Hepatic stellate cell (primary cell): ENCODE data around the gene SCN7A.
"Not testable (repeated sequence)": the region's sequence is repeated elsewhere in the genome, so short reads cannot be mapped to it uniquely, and the experiment has no call there.

Experiments
- DNase-seq: peaks from one replicate; pipeline ENCODE4 v3.0.0; 2011; ENCODE audit warnings: low spot score

Gene SCN7A

DNA sequence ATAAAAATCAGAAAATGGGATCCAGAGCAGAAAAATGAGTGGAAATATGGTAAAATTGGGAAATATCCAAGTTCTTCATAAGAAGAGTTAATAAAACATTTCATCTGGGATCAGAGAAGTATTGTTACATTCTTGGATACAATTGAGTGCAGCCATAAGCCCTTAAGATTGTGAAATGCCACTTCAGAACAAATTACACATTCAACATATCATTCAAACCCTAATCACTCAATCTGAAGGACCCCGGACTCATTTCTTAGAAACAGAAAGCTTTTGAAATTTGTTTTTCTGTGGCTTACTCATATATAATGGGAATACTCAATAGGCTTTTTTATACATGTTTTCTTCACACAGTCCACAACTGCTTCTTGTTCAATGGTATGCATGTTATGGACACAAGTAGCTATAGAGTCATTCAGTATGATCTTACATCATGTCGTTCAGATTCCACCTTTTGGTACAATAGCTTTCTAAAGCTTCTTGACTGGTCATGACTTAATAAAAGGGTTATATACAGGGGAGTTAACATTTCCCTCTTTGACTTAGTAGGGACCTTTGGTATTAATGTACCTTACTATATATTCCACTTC lies 39.9 kb downstream of the SCN7A start:
- no peak for DNase-seq

DNA sequence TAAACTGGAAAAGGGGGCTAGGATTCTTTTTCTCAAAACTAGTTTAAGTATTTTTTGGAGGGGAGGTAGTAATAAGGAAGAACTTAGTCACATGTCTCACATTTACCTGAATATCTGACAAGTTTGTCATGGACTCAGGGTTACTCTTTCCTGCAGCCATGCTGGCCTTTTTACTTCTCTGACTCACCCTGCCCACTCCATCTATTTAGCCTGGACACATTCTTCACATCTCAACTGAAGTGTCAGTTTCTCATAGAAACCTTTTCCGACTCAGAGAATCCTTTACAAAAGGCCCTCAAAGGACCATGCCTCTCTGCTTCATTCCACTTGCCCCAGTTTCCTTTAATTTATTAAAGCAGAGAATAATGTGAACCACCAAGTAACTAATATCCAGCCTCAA lies 42.6 kb downstream of the SCN7A start:
- no peak for DNase-seq

DNA sequence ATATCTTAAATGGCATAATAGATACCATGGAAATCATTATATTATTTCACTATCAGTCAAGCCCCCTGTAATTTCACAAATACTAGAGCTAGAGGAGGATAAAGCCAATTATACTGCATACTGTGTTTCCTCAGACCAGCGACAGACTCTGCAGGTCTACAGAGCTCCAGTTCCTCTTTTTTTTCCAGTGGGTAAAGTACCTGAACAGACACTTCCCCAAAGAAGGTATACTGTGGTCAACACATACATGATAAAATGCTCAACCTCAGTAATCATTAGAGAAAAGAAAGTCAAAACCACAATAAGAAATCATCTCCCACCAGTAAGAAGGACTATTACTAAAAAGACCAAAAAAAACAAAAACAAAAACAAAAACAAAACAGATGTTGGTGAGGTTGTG lies 44.6 kb downstream of the SCN7A start:
- DNase-seq, result no peak

DNA sequence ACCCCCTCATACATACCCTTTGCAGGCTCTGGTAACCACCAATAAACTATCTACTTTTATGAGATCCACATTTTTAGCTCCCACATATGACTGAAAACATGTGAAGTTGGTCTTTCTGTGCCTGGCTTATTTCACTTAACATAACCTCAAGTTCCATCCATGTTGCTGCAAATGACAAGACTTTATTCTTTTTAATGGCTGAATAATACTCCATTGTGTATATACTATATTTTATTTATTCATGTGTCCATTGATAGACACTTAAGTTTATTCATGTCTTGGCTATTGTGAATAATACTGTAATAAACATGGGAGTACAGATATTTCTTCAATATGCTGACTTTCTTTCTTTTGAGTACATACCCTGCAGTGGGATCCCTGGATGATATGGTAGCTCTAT lies 45.9 kb downstream of the SCN7A start:
- DNase-seq, result no peak

DNA sequence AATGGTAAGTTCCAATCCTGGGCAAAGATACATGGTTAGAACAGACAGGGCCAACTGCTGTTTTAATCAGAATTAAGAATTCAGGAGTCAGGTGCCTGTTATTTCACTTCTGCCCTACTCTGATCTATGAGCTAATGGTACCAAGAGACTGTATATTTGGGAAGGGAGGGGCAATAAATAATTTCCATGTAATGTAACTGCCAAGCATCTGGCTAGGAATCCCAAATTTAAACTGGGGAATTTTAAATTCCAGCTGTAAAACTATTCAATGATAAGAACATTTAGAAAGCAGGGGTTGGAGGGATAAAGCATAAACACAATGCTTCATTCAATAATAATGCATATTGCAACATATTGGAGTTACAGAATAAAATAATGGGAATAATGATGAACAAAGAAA lies 49.7 kb downstream of the SCN7A start:
- DNase-seq, result no peak

DNA sequence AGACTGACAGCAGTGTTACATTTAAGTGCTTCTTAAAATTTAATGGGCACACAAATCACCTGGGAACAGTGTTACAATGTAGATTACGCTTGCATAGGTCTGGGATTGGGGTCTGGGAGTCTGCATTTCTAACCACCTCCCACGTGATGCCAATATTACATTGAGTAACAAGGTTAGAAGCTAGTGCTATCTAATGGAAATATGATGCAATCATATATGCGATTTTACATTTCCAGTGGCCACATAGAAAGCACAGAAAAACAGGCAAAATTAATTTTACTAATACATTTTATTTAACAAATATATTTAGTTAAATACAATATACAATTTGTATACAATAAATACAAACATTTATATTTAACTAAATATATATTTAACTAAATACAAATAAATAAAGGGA lies 53.7 kb downstream of the SCN7A start:
- no peak for DNase-seq

DNA sequence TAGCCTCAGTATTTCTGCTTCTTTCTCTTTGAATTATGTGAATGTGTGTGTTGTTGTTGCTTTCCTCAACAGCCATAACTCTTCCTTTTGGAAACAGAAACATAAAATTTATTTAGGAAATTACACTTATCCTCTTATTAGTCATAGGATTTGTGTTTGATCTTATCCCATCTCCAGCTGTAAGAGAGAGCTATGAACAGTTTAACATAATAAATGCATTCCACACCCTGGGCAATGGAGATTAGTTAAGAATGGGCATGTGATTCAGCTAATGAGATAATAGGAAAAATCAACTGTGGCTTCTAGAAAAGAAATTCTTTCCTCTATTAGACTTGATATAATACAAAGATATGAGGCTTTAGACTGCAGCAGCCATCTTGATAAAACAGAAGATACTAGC lies 55.0 kb downstream of the SCN7A start:
- no peak for DNase-seq

DNA sequence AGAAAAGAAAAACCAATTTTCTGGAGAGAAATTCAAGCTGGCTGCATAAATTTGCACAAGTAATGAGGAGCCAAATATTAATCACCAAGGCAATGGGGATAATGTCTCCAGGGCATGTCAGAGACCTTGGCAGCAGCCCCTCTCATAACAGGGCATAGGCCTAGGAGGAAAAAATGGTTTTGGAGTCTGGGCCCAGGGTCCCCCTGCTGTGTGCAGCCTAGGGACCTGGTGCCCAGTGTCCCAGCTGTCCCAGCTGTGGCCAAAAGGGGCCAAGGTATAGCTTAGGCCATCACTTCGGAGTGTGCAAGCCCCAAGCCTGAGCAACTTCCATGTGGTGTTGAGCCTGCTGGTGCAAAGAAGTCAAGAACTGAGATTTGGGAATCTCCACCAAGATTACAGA lies 57.1 kb downstream of the SCN7A start:
- no peak for DNase-seq

DNA sequence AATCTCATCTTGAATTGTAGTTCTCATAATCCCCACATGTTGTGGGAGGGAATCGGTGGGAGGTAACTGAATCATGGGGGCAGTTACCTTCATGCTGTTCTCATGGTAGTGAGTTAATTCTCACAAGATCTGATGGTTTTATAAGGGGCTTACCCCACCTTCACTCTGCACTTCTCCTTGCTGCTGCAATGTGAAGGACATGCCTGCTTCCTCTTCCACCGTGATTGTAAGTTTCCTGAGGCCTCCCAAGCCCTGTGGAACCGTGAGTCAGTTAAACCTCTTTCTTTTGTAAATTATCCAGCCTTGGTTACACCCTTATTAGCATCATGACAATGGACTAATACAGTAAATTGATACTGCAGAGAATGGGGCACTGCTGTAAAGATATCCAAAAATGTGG lies 57.9 kb downstream of the SCN7A start:
- no peak for DNase-seq

DNA sequence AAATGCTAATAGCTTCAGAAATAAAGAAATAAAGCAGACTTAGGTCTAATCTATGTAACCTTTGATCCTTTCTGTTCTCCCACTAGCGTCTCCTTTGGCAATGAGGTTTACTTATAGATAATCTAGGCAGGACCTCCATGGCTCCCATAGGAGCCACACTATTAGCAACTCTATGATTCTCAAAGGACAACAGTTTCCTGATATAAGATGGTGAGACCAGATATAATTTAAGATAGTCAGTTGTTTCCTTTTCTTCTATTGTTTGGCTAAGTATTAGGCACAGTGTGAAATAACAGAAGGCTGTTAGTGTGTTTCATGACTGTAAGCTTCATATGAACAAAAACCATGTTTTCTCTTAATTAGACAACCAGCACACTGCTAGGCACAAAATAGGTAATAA lies 59.6 kb downstream of the SCN7A start:
- DNase-seq, result no peak

DNA sequence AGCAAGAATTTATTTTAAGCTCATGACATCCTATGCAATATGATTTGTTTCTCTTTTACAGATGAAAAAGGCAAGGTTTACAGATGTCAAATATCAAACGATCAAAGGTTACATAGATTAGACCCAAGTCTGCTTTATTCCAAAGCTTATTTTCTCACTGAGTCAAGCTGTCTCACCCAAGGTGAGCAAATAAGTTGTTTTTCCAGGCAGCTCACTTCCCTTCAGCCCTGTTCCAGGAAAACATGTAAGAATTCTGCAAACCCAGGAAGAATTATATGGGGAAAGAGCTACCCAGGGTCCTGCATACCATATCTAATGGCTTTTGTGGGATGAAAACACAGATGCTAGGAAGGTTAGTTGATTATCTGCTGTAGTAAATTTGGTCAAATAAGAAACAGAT lies 60.6 kb downstream of the SCN7A start:
- DNase-seq, result no peak

DNA sequence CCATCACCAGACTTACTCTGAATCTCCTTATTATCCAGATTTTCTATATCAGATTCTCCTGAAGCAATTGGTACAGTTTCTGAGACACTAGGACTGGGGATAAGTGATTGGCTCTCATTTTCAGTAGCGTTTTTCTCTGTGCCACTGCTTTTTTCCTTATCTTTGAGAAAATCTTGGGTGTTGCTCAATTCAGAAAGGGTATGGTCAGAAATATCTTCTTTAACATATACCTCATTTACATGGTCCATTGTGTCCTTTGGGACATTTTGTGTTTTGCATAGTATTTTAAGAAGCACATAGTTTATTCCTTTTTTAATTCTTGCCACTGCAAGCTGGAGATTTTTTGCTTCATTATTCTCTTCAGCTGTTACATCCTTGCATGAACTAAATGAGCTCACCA lies 61.7 kb downstream of the SCN7A start:
- DNase-seq, result no peak

DNA sequence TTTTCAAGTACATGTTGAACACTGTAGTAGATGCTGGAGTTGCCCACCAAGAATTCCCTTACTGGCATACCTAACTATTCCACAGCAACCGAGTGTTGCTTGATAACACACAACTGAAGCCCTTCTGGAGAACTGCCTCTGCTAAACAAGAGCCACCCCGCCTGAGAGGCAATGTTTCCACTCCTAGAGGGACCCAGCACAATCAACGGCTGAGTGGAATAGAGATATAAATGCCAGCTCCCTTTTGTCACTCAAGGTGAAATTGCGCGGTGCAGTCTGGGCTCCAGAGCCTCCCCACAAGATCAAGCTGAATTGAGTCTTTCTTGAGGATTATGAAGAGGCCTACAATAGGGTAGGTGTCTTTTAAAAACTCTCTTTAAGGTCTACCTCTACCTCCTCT lies 69.2 kb downstream of the SCN7A start:
- DNase-seq, result no peak

DNA sequence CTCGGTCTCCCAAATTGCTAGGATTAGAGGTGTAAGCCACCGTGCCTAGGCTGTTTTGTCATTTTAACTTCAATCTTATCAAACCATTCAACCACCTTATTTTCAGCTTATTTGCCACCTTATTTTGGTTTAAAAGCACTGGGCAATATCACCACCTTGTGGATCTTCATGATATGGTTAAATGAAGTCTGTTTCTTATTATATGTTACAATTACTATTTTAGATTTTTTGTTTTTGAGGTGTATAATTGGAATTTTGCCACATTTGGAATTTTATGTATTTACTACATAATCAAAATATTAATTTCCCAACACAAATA lies 74.5 kb downstream of the SCN7A start:
- no peak for DNase-seq

DNA sequence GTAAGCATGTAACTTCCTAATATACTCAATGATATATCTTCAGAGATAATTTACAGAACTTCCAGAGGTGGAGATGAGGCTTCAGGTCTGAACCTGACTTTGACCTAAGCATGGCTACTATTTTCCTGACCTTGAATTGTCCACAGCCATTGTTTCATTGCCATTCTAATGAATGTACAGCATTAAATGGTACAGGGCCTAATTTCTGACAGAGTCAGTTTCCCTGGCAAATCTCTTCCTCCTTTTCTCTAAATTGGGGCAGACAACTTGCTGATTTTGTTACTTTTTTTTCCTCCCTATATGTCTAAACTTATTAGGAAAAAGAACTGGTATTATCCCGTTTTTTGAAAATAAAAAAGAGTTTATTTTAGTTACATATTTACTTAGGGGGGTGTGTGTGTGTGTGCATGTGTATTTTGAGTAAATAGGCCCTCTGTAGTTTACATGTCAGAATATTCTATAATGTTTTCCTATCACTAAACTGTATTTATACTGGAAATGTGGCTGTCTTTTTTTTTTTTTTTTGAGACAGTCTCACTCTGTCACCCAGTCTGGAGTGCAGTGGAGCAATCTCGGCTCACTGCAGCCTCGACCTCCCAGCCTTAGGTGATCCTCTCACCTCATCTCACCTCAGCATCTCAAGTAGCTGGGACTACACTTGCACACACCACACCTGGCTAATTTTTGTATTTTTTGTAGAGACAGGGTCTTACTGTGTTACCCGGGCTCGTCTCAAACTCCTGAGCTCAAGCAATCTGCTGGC lies 75.0 kb downstream of the SCN7A start:
- no peak for DNase-seq

DNA sequence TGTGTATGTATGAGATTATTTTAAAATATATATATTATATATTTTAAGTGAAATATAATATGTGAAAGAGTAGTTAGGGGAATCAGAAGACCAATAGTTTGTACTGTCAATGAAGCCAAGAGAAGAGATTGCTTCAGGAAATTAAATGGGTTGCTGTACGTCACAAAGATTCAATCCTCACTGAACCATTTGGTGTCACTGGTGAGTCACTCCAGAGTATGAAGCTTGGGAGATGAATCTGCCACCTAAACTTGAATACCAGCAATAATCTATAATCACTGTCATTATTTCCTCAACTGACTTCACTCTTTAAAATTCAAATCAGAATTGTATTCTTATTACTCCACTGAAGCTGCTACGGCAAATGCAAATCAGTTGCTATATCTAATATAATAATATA lies 76.4 kb downstream of the SCN7A start:
- no peak for DNase-seq

DNA sequence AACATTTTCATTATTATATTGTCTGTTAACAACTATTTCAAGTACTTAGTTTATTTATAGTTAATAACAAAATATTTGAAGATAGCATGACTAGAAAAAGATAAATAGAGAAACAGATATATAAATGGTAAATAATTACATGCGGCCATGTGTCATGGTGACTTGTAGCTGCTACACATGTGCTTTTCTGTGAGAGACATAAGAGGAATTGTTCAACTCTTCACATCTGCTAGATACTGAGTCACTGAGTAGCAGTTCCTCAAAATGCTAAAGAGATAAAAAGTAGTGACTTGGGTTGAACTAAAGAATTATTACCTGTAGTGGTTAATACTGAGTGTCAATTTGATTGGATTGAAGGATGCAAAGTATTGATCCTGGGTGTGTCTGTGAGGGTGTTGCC lies 80.8 kb downstream of the SCN7A start:
- DNase-seq, result no peak

DNA sequence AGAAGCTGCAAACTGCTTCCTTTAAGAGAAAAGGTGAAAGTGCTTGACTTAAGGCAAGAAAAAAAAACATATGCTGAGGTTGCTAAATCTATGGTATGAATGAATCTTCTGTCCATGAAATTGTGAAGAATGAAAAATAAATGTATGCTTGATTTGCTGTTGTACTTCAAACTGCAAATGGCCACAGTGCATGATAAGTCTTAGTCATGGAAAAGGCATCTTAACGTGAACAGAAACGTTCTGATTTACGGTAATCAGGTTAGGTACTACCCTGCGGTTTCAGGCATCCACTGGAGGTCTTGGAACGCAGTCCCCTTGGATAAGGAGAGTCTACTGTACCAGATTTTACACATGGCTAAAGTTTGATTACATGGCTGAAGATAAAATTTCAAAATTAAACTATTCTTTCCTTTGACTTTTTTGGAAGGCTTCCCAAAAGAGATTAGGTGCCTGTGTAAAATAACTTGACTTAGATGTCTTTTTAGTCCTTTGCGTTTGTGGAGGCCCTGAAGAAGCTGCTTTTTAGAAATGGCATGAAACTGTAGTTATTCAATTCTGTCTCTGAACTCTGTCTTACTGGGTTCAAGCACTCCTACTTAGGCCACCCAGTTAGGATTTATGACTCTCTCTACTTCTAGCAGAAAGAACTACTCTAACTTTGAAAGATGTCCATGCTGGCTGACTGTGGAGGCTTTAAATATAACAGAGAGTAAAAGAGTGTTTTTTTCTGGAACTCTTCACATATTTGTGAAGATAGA lies 82.4 kb downstream of the SCN7A start:
- no peak for DNase-seq

DNA sequence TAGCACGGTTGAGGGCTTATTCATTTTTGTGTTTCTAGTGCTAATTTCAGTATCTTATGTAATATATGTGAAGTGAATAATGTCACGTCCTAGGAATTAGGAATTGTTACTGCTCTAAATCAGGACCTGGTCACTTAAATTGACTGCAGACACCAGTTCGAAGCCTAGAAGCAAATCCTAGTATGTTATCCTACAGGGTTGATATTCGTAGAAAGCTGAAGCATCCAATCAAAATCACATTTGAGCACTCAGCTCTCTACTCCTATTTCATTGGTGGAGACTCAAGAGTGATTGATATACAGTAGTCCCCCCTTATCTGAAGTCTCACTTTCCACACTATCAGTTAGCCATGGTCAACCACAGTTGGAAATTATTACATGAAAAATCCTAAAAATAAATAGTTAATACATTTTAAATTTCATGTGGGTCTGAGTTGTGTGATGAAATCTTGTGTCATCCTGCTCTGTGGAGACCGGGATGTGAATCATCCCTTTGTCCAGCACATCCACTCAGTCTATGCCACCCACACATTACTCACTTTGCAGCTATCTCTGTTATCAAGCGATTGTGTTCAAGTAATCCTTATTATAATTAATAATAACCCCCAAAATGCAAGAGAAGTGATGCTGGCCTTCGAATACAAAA lies 83.1 kb downstream of the SCN7A start:
- DNase-seq, result no peak

DNA sequence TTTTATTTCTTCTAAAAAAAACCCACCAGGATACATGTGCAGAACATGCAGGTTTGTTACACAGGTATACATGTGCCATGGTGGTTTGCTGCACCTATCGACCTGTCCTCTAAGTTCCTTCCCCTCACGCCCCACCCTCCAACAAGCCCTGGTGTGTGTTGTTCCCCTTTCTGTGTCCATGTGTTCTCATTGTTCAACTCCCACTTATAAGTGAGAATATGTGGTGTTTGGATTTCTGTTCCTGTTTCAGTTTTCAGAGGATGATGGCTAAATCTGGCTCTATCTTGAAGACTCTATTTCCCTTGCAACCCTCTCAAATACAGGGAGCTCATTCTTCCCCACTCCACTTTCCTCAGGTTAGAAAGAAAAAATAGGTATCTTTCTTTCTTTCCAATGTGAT lies 86.3 kb downstream of the SCN7A start:
- DNase-seq, result not testable (repeated sequence)

DNA sequence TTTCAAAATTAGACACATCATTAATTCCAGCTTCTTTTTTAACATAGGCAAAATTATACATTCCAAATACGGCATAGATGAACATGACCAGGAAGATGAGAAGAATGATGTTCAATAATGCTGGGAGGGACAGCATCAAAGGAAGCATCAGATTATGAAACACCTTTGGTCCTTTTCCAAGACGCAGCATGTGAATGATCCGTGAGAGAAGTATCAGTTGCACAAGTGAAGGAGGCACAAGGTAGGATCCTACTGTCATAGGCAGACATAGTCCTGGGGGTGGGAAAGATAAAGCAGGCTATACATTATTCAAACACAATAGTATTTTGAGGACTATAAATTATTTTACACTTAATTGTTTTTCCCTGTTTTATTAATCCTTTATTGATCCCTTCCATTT lies 87.7 kb downstream of the SCN7A start:
- no peak for DNase-seq

DNA sequence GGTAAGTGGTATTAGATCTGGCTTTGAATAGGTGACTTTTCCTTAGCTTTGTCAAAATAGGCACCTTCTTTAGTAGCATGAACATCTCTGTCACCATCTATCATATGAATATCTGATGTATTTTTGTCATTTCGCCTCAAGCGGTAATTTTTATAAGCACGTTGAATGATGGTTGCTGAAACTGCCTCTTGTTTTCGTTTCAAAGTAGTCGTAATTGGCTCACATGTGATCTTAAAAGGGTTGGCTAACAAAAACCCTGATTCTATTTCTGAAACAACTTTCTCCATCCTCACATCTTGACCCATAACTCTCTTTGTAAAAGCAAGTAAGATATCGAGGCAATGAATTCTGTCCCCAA lies 88.5 kb downstream of the SCN7A start:
- DNase-seq, result no peak

DNA sequence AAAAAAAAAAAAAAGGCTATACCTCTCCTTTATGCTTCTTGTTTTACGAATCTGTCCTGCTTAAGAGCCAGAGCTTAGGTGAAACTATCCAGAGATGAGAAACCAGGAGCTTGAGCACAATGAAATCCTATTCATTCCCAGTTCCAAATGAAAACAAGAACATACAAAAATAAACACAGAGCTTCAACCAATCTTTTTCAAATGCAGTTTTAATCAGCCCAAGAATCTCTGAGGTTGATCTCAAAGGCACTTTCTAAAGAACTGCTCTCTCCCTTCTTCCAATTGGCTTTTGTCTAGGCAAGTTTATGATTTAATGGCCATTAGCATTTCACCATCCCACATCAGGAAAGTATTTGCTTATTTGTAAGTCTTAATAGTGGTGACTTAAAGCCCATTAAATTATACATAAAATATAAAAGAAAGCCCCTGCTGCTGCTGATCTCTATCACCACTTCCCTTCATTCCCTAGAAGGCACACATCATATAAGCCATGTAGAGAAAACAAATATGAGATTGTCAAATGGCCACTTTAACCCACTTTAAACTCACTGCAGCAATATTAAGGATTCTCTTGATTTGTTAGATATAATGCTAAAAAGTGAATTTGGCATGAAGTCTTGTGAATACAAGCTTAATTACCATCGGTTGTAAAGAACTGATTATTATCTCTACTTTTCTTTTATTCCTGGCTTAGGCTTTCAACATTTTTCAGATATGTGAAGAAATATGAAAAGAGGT lies 89.0 kb downstream of the SCN7A start:
- DNase-seq, result no peak
